ENCODE results near the gene P2RY12. TPM values are rescaled to one million over a fixed set of nuclear protein-coding genes. Genes with fewer than 3 reads are reported as not detected.

Gene P2RY12
- total RNA-seq, 4 donors from 2014 or later = 0.31 to 7.8 (median 3.7) TPM

GRCh38 chr3:151428386-151428785 is 43.8 kb upstream of the P2RY12 start:
- ATAC-seq = no peak
- TF ChIP-seq POLR2AphosphoS5 (IDR thresholded peaks at IDR 0.05) (no peak), EP300 (IDR thresholded peaks at IDR 0.05) (no peak), POLR2A (IDR thresholded peaks at IDR 0.05) (no peak), CTCF (IDR thresholded peaks at IDR 0.05) (no peak)
- 74 to 100% methylated on average over 1 to 2 of the region's 2 CpGs for WGBS, 2 donors (ENCODE audit: low coverage in 1 of 2)
- no peak overlapping the region for H3K27ac ChIP-seq
- H3K4me1 ChIP-seq = no peaks in the 10 kb centered on the region
- no peak overlapping the region for H3K4me3 ChIP-seq
- H3K36me3 ChIP-seq = no peaks in the 10 kb centered on the region
- H3K27me3 ChIP-seq = no peaks in the 10 kb centered on the region
- H3K9me3 ChIP-seq = no peaks in the 10 kb centered on the region

GRCh38 chr3:151426341-151426657 is 41.7 kb upstream of the P2RY12 start:
- no peaks in the 10 kb centered on the region for H3K36me3 ChIP-seq
- H3K9me3 ChIP-seq = no peaks in the 10 kb centered on the region
- no peaks in the 10 kb centered on the region for H3K27me3 ChIP-seq
- no peak overlapping the region for H3K4me3 ChIP-seq
- TF ChIP-seq POLR2A (IDR thresholded peaks at IDR 0.05) (no peak), POLR2AphosphoS5 (IDR thresholded peaks at IDR 0.05) (no peak), EP300 (IDR thresholded peaks at IDR 0.05) (no peak), CTCF (IDR thresholded peaks at IDR 0.05) (no peak)
- no peak overlapping the region for H3K27ac ChIP-seq
- H3K4me1 ChIP-seq = no peaks in the 10 kb centered on the region
- no peak for ATAC-seq

GRCh38 chr3:151425627-151426340 is 41.2 kb upstream of the P2RY12 start:
- no peak overlapping the region for H3K27ac ChIP-seq
- no peak overlapping the region for H3K4me3 ChIP-seq
- ATAC-seq = no peak
- TF ChIP-seq POLR2A (IDR thresholded peaks at IDR 0.05) (no peak), CTCF (IDR thresholded peaks at IDR 0.05) (no peak), POLR2AphosphoS5 (IDR thresholded peaks at IDR 0.05) (no peak), EP300 (IDR thresholded peaks at IDR 0.05) (no peak)
- WGBS, 2 donors (ENCODE audit: low coverage in 1 of 2) = 64 to 65% methylated on average over 3 to 4 of the region's 4 CpGs
- no peaks in the 10 kb centered on the region for H3K4me1 ChIP-seq
- H3K27me3 ChIP-seq = no peaks in the 10 kb centered on the region
- no peaks in the 10 kb centered on the region for H3K9me3 ChIP-seq
- H3K36me3 ChIP-seq = no peaks in the 10 kb centered on the region

- no peaks in the 10 kb centered on the region for H3K4me1 ChIP-seq
- 81% methylated on average over 4 to 5 of the region's 5 CpGs for WGBS, 2 donors (ENCODE audit: low coverage in 1 of 2)
- no peak for TF ChIP-seq EP300 (IDR thresholded peaks at IDR 0.05)
- no peak for TF ChIP-seq POLR2AphosphoS5 (IDR thresholded peaks at IDR 0.05)
- TF ChIP-seq POLR2A (IDR thresholded peaks at IDR 0.05) = no peak
- no peak overlapping the region for H3K27ac ChIP-seq
- H3K9me3 ChIP-seq = no peaks in the 10 kb centered on the region
- no peak overlapping the region for H3K4me3 ChIP-seq
- no peaks in the 10 kb centered on the region for H3K27me3 ChIP-seq
- H3K36me3 ChIP-seq = no peaks in the 10 kb centered on the region
- ATAC-seq = no peak
These were observed 38.5 kb upstream of the P2RY12 start for GRCh38 chr3:151423091-151423490.

GRCh38 chr3:151421938-151422337 is 37.4 kb upstream of the P2RY12 start:
- no peak for TF ChIP-seq POLR2AphosphoS5 (IDR thresholded peaks at IDR 0.05)
- TF ChIP-seq EP300 (IDR thresholded peaks at IDR 0.05) = no peak
- no peak for TF ChIP-seq POLR2A (IDR thresholded peaks at IDR 0.05)
- no peak for TF ChIP-seq CTCF (IDR thresholded peaks at IDR 0.05)
- no peaks in the 10 kb centered on the region for H3K27me3 ChIP-seq
- H3K36me3 ChIP-seq = no peaks in the 10 kb centered on the region
- H3K9me3 ChIP-seq = no peaks in the 10 kb centered on the region
- 90 to 100% methylated on average over 2 of the region's 4 CpGs for whole genome bisulfite sequencing, 2 donors (ENCODE audit: low coverage in 1 of 2)
- no peak overlapping the region for H3K27ac ChIP-seq
- H3K4me3 ChIP-seq = no peak overlapping the region
- no peak for ATAC-seq
- H3K4me1 ChIP-seq = no peaks in the 10 kb centered on the region
